GM21737 (cell line): ENCODE measurements around the gene PSMB7.

ENCODE experiments used
- ATAC-seq: cut with Tn5 transposase; IDR thresholded peaks from one replicate; pipeline ENCODE4 v1.9.1; 2021; ENCODE audit warnings: mild to moderate bottlenecking, moderate library complexity; ENCODE audit not compliant: unreplicated experiment

The PSMB7 gene

DNA sequence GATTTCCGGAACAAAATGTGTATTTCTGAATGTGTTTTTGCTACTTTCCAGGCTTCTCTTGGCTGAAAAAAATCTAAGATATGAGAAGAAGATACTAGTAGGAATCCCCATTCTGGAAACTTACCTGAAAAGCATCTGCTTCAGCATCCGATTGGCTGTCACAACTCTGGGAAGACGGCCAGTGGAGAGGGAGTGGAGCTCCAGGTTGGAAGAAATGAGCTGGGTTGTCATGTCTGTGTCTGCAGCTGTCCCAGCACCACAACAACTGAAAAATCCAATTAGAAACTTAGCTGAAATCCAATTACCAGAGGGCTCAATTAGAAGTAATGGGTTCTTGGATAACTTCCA lies 3.0 kb downstream of the PSMB7 start:
- no peak for ATAC-seq

DNA sequence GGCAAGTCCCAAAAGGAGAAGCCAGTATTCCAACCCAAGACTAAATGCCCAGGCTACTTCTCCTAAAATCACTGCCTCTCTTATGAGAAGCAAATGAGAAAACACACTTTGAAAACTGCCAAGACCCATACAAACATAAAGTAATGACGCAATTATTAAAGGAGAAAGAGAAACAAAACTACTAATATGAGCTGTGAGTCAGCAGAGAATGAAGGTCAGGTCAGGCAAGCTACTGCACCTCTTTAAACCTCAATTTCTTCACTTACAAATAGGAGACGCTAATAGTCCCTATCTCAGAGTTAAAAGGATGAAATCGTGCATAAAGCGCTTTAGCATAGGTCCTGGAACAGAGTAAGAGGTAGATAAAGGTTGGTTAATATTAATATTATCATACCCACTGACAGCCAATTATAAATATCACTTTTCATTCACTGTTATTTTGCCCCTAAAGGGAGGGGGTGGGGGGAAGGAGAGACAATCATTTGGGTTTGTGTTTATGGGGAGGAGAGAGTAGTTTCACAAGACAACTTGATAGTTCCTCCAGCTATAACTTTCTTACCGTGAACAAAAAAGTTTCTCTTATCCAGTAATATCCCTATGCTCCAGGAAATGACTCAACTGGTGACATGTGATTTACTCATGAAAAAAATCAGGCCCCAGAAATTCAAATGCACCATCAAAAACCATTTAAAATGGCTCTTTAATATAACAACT lies 3.6 kb downstream of the PSMB7 start:
- no peak for ATAC-seq

DNA sequence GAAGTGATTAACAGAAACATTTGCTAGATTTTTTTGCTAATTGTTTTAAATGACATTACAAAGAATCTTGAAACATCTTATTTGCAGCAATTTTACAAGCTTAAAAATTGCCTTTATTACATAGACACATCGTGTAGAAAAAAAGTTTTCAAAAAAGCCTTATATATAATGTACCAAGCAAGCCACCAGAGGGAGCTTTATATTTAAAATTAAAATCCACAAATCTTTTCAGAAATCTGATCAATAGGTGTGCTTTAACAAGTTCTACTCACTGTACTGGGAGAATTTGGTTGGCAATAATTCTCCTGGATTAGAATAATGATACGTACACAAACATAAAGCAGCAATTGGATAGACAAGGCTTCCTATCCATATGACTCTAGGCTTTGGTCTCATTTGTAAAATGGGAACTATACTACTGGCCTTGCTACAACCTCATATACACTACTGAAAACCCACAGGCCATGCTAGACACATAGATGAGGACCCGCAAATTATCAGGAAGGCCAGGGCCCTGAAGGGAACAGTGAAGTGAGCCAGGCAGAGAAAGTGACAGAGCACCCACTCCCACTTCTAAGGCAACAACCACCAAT lies 4.8 kb downstream of the PSMB7 start:
- no peak for ATAC-seq

DNA sequence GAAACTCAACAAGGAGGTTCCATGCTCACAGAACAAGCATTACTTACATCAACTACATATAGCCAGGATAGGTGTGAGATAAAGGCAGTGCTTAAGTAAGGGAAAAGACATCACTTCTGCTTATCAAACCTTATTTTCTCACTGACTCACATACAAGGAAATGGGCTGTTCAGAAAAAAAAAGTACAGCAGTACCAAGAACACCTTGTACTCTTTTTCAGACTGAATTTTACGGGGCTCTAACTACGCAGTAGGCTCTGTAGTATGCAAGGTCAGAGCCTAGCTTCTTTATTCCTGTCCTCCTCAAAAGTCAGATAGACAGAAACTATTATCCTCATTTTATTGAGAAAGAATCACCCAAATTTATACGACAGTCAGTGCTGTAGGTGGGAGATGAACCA lies 5.8 kb downstream of the PSMB7 start:
- no peak for ATAC-seq

DNA sequence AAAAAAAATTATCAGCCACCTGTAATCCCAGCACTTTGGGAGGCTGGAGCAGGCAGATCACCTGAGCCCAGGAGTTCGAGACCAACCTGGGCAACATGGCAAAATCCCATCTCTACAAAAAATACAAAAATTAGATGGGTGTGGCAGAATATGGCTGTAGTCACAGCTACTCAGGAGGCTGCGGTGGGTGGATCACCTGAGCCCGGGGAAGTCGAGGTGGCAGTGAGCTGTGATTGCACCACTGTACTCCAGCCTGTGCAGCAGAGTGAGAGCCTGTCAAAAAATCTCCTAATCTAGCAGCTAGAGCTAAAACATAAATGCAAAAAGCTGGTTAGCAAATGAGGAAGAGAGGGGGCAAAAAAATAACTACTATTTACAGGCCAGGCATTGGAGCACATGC lies 12.0 kb downstream of the PSMB7 start:
- ATAC-seq = no peak

DNA sequence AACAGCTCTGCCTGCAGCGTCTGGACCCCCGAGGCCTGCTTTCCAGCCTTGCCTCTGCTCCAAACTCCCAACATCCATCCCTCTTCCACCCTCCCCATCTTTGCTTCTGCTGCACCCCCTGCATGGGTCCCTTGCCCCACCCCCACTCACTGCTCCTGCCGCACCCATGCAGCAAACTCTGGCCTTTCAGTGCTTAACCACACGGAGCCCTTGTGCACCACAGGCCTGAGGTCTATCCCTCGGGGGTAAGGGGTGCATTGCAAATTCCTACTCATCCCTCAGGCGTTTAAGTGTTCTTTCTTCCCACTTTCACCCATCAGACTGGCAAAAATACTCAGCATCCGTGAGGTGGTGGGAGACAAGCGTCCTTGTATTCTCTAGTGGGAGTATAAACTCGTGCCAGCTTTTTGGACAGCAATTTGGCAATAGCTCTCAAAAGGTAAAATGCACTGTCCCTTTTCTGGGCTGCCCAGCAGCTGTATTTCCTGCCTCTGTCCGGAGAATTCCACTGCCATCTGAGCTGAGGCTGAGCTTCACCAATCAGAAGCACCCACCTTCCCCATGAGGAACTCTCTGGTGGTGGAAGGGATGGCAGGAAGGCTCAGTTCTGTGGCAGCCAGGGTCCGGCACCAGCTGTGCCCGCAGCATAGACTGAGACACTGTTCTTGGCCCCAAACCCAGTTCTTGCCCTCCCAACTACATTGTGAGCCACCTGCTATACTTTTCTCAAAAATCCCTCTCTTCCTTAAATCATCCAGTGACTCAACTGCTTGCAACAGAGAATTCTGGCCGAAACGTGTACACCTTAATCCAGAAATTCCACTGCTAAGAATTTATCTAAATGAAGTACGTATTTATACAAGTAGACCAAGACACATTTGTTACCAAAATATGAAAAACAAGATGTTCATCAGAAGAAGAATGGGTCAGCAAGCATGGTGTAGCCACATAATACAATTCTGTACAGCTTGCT lies 15.0 kb downstream of the PSMB7 start:
- no peak for ATAC-seq

DNA sequence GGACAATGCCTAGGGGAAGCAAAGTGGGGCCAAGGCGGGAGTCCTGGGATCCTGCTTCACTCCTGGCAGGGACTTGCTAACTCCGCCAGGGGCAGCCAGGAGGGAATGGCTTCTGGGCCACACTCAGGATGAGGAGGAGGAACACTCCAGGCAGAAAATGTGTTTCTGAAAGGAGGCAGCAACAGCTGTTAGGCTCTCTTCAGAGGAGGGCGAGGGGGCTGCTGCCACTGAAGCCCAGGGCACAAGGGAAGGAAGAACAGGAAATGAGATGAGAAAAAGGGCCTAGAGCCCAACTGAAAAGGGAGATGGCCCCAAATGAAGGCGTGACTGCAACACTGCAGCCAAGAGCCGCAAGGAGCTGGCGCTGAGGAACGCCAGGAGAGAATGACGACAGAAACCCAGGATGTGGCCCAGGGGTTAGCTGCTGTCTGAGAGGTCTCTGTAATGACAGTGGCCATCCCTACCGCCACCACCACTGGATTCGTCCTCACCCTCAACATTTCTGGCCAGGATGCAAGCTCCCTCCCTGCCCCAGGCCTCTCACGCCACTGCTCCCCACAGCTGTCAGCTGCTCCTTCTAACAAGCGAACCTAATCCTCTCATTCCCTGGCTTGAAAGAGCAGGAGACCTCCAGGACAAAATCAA lies 15.8 kb downstream of the PSMB7 start:
- no peak for ATAC-seq

DNA sequence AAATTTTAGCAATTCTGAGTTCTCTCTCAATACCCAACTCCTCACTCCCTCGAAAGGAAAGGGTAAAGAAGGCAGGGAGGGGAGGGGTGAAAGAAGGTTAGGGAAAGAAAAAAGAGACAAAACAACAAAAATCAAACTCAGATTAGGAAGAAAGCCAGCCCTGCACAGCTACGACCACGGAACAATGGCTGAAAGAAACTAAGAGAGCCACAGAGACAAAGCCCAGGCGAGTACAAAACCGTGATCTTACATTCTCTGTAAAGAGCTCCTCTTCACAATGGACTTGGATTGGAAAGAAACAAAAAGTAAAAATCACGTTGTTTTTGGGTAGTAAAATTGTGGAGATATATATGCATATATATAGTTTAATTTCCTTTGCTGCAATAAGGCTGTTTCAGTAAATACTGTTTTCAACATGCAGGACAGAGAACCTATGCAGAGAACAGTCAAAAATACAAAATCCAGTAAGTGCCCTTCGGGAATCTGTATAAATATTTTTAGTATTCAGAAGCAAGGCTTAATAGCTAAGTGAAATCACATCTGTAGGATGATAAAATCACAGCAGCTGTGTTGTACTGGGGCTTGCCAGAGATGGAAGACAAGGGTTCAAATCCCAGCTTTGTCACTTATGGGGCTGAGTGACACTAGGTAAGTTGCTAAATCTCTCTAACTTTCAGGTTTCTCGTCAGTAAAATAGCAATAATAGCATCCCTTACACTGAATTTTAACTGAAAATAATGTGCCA lies 16.9 kb downstream of the PSMB7 start:
- no peak for ATAC-seq

DNA sequence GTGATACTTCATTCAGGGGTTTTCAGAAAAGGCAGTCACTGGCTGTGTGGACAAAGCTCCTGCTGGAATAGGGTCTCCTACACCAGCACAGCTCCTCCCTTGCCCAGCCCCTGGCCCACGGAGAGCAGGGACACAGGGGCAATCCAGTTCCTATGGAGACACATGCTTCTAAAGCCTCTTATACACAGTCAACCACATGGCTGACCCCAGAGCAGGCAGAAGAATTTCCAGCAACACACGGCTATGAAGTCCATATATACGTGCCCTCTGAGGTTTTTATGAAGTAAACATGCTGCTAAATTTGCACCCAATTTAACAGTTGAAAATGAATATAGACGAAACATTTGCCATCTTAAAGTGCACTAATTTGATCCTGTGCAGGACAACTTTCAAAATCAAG lies 19.4 kb downstream of the PSMB7 start:
- no peak for ATAC-seq

DNA sequence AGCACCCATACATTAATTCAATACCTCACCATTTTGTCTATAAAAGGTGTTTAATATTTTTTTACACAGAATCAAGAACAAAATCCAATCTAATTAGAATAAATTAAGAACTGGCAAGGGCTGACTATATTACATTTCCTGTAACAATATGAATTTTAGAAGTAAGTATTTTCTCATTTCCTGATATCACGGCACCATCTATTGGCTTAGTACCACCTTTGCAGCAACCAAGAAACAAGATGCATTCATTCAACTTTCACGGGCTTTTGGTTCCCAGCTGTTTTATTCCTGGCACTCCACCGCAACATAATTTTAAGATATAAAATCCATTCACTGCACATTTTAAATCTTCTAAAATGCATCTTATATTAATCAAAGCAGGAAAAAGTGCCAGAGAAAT lies 20.6 kb downstream of the PSMB7 start:
- no peak for ATAC-seq

DNA sequence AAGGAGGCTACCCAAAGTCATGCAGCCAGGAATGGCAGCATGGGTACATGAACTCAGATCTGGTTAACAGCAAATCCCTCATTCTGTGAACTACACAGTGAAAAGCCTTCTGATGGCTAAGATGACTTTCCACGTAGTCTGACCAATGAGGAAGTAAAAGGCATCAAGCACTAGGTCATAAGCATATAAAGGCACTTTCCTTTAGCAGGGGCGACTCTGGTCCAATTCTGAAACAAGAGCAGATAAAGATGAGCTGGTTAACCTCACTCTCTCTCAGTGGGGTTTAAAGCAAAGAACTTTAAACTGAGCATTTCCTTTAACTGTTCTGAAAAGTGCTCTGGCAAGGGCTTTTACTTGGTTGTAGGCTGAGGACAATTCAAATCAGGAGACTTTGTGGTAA lies 21.1 kb downstream of the PSMB7 start:
- ATAC-seq = no peak

DNA sequence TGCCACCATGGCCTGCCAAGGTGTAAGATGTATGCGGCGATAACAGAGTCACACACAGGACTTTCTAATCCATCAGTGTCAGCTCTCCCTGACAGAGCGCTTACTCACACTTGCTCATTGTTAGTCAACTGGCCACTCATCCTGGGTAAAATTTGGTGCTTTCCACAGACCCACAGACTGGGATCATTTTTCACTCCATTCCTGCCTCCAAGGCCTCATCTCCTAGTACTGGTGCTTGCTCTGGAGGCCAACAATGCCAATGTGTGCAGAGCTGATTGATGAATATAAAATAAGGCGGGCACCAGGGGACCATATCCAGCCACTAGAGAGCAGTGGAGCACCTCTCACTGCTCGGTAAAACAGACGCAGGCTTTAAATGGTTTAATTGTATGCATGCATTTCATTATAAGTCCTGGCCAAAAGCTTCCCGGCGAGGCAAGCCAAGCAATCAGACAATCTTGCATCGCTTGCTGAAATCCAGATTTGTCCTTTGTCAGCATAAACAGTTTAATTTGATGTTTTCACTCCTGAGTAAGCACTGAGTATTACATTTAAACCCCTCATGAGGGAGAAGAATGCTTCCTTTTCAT lies 22.3 kb downstream of the PSMB7 start:
- ATAC-seq = no peak

DNA sequence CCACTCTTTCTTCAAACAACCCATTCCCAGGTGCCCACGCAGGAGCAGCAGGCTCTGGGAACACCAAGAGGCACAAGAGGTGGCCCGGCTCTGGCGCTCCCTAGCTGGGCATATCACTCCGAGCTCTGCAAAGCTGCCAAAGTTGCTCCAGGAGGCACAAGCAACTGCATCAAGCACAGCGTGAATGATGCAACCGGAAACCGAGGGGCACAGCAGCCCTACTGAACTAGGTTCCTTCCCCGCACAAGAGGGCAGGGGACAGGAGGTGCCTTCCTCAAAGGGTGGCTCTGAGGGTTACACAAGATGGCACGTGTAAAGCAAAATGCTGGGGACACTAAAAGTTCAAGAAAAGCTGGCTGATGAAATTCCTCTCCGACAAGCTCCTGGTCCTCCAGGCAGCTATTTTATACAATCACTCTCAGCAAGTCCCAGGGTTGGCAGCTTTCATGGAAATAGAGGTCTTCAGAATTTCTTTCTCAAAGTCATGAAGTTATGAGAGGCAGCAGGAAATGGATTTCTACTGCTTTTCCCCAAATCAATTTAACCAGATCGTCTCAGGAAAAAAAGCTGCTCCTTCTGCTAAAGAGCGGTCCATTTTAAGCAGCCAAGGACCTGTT lies 22.9 kb downstream of the PSMB7 start:
- ATAC-seq = no peak

DNA sequence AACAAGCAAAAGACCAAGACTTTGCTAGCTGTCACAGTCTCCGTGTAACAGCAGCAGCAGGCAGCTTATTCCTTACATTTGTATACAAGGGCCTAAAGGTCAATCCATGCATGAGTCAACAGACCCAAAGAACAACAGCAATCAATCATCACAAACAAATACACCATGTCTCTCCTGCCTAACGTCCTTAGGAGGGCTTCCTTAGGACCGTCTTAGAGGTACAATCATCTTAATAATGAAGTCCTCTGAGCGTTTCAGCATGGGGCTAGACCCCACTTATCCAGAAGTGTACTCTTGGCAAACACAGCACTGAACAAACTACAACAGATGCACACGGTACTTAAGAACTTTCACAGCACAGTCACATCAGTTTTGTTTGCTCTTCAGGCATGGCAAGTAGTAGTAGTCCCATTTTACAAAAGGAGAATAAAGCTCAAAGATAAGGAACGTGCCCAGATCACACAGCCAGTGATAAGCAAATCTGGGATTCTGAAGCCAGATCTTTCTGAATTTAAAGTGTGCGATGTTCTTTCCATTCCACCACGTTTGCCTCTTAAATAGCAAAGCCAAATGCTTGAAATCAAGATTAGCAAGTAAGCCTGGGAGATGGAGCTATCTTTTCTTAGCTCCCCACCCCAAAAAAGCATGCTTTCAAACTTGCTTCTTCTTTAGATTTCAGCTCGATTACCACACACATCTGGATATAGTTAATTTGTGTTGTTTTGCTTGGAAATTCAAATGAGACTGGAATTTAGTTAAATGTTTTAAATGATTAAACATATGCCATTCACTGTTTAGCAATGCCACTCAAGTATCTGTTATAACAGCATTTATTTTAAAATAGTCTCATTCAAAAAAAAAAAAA lies 24.2 kb downstream of the PSMB7 start:
- no peak for ATAC-seq

DNA sequence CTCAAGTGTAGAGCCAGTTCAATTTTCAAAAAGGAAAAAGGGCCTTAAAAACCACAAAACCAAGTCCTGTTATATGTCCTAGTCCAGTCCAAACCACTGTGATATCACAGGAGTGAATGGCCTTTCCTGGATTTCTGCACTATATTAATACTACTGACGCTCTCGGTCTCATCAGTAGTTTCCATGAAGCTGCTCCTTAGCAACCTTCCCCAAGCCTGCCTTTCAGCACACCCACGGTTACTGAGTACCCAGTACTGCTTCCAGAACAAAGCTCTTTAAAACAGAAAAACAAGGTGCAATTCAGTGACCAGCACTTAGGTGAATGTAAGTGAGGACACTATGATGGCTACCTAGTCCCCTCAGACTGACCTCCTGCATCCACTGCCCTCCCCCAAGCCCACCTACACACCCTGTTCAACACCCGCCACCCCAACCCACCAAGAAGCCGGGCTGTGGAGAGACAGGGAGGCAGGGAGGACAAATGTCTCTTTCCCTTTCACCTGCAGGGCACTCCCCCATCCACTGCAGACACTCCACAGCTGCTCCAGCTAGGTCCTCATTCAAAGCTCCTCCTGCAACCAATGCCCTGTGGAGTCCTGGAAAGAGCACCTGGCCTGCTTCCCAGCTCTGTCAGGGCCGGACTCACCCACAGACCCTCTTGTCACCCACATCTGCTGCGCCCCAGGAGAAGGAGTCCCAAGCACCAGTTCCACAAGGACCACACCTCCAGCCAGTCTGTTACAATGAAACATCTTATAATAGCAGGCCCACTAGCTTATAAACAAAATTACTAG lies 25.9 kb downstream of the PSMB7 start:
- no peak for ATAC-seq

DNA sequence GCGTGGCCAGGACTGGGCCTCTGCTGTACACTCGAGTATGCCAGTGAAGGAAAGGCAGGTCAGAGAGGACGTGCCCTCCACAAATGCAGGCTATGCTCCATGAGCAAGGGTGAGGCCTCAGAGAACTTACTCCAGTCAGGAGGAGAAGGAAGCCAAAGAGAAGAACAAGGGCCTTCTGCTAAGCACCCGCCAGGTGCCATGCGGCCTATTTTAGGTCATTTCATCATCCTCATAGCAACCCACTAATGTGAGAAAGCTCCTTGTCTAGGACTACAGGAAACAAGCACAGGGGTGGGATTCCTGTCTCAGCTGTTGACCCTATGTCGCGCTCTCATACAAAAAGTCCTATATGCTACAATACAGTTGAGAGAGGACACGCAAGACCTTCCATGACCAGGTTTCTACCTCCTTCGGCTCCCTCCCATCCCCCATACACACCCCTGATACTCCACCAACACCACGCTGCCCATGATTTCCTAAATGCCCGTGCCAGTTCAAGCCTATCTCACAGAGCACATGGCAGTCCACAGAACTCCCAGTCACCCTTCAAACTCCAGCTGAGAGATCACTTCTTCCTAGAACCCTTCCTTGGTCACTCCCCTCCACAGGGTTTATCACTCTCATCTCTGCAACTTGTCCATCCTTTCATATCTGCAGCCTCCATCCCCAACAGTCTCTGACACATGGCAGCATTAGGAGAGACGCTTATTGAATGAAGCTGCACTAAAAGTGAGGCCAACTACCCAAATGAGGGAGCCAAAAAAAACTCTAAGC lies 26.8 kb downstream of the PSMB7 start:
- no peak for ATAC-seq

DNA sequence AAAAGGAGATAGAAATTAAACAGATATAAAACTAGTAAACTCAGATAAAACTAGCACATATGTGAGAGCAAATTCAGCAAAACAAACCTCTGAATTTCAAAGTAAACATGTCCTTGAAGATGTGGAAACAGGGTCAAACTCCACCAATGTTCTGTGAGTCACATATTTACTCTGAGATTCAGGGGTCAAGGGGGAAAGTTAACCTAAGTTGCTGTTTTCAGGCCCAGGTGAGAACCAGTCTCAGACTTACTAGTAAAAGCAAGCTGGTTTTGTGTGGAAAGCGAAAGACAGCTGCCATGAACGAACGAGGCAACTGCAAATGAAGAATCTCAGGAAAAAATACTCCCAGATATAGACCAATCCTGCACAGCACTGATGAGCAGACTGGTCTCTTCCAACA lies 29.0 kb downstream of the PSMB7 start:
- ATAC-seq = no peak
